HG02884 (cell line): ENCODE measurements around the gene TERB1.
A peak's percentile ranks its signal among the peaks of the same experiment; 100 is the strongest.
"Not testable (repeated sequence)": the region's sequence is repeated elsewhere in the genome, so short reads cannot be mapped to it uniquely, and the experiment has no call there.

ENCODE experiments used
- ATAC-seq: cut with Tn5 transposase; IDR thresholded peaks from one replicate; pipeline ENCODE4 v1.9.1; 2021; ENCODE audit warnings: mild to moderate bottlenecking, moderate library complexity; ENCODE audit not compliant: unreplicated experiment

The TERB1 gene

GRCh38 chr16:66830422-66831404 is 29.3 kb upstream of the TERB1 start, which contains the start of gene NAE1:
Gene NAE1, minus strand, starts transcription at chr16:66830976. Its CDS starts 77 bp downstream, at chr16:66830899.
- ATAC-seq, result peak; percentile 88

- ATAC-seq, result no peak
These were observed 22.6 kb upstream of the TERB1 start for GRCh38 chr16:66824006-66824405.

- no peak for ATAC-seq
These were observed 13.3 kb upstream of the TERB1 start for GRCh38 chr16:66814734-66815133.

- no peak for ATAC-seq
These were observed 9.7 kb upstream of the TERB1 start for GRCh38 chr16:66811043-66811442.

GRCh38 chr16:66810391-66810790 is 9.0 kb upstream of the TERB1 start:
- ATAC-seq, result no peak

GRCh38 chr16:66809765-66810164 is 8.4 kb upstream of the TERB1 start:
- no peak for ATAC-seq

- no peak for ATAC-seq
These were observed 775 bp upstream of the TERB1 start for GRCh38 chr16:66802159-66802558.

- no peak for ATAC-seq
These were observed 528 bp downstream of the TERB1 start for GRCh38 chr16:66800856-66801255.

GRCh38 chr16:66798161-66798560 is 3.2 kb downstream of the TERB1 start:
- ATAC-seq, result no peak

GRCh38 chr16:66793984-66794383 is 7.4 kb downstream of the TERB1 start:
- ATAC-seq, result not testable (repeated sequence)

GRCh38 chr16:66790130-66790733 is 11.2 kb downstream of the TERB1 start:
- ATAC-seq, result no peak

GRCh38 chr16:66787427-66787826 is 14.0 kb downstream of the TERB1 start:
- ATAC-seq, result no peak

GRCh38 chr16:66786551-66786950 is 14.8 kb downstream of the TERB1 start:
- ATAC-seq, result no peak

GRCh38 chr16:66776457-66776856 is 24.9 kb downstream of the TERB1 start:
- ATAC-seq, result no peak

- no peak for ATAC-seq
These were observed 26.4 kb downstream of the TERB1 start for GRCh38 chr16:66774981-66775380.

- no peak for ATAC-seq
These were observed 43.3 kb downstream of the TERB1 start for GRCh38 chr16:66758086-66758485.

- ATAC-seq, result no peak
These were observed 46.6 kb downstream of the TERB1 start for GRCh38 chr16:66754819-66755218.

- no peak for ATAC-seq
These were observed 47.2 kb downstream of the TERB1 start for GRCh38 chr16:66754211-66754610.

- ATAC-seq, result no peak
These were observed 48.4 kb downstream of the TERB1 start for GRCh38 chr16:66752958-66753357.

GRCh38 chr16:66752379-66752778 is 49.0 kb downstream of the TERB1 start:
- ATAC-seq, result no peak

GRCh38 chr16:66751992-66752322 is 49.4 kb downstream of the TERB1 start:
- no peak for ATAC-seq

GRCh38 chr16:66751303-66751991 is 49.9 kb downstream of the TERB1 start, which contains the start of gene DYNC1LI2:
Gene DYNC1LI2, minus strand, starts transcription at chr16:66751609. Its CDS starts 18 bp downstream, at chr16:66751591.
- ATAC-seq, result peak; percentile 85
